HuH-7 (cell line): Measurements from ENCODE around the gene POLR1A.
A peak's percentile ranks its signal among the peaks of the same experiment; 100 is the strongest.

Experiments used
- DNase-seq: peaks from one replicate; pipeline ENCODE4 v3.0.0; 2011; ENCODE audit warnings: low spot score

Gene POLR1A

DNA sequence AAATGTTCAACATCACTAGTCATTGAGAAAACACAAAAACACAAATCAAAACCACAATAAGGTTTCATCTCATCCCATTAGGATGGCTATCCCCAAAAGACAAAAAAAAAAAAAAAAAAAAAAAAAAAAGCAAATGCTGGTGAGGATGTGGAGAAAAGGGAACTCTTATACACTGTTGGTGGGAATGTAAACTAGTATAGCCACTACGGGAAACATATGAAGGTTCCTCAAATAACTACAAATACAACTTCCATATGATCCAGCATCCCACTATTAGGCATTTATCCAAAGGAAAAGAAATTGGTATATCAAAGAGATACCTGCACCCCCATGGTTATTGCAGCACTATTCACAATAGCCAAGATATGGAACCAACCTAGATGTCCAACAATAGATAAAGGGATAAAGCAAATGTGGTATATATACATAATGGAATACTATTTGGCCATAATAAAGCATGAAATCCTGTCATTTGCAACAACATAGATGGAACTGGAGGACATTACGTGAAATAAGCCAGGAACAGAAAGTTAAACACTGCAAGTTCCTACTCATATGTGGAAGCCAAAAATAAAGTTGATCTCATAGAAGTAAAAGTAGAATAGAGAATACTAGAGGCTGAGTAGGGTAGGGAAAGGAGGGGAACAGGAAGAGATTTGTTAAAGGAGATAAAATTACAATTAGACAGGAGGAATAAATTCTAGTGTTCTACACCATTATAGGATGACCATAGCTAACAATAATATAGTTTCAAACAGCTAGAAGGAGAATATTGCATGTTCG is 8.4 kb downstream of the POLR1A start:
- DNase-seq, result no peak

- no peak for DNase-seq
These were observed 11.5 kb downstream of the POLR1A start for GRCh38 chr2:86094229-86094628.

DNA sequence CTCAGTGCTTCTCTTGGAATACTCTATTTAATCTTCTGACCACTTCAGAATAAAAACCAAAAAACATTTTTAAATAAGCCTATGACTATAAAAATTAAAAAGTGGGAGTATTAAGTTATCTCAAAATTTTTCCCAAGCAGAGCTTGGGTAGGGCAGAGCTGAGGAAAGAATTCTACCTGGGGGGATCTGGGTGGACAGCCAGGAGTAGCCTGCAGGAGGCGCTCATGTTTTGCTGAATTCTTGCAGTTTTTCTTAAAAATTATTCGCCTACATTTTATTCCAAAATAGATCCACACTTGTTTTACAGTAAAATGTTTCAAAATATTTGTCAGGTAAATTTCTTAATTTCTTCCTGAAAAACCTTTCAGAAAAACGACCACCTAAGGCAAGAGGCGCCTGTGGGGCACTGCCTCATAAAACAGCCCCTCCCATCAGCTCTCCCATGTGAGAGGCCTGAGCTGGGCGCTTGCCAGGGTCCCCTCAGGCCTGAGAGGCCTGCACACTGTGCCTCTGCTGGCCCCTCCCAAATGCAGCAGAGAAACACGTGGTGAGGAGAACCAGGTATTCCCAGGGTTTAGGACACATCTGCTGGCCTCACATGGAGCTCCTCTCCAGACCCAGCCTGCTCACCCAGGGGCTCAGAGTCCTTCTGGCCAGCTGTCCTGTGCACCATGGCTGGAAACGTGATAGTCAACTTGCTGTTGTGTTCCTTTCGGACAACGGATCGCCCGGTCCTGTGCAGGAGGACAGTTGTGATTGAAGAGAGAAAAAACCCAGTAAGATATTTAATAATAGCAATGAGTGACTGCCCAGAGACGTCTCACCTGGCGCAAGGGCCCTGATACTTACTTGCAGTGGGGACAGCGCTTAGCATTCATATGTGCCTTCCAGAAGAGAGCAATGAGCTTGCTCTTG is 17.5 kb downstream of the POLR1A start:
- peak; percentile 36 for DNase-seq

DNA sequence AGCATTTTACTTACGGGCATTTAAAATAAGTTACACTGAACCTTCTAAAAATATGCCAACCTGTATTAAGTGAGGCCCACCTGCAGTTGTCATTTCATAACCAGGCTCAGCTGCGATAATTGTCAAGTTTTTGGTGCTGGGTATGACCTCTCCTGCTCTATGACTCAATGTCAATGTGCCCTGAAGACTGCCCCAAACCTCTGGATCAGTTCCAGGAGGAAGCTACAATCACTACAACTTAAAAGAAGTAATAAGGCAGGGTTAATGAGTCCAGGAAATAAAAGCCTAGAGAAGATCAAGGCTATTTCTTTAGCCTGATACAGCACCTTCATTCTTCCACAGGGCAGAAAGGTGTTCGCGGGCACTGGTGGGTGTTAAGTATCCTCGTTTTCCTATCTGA is 22.9 kb downstream of the POLR1A start:
- DNase-seq, result no peak

GRCh38 chr2:86081724-86082123 is 24.0 kb downstream of the POLR1A start:
- DNase-seq, result no peak

GRCh38 chr2:86079981-86080911 is 25.4 kb downstream of the POLR1A start:
- peak; percentile 68 for DNase-seq

- DNase-seq, result peak; percentile 25
These were observed 26.7 kb downstream of the POLR1A start for GRCh38 chr2:86078774-86079545.

DNA sequence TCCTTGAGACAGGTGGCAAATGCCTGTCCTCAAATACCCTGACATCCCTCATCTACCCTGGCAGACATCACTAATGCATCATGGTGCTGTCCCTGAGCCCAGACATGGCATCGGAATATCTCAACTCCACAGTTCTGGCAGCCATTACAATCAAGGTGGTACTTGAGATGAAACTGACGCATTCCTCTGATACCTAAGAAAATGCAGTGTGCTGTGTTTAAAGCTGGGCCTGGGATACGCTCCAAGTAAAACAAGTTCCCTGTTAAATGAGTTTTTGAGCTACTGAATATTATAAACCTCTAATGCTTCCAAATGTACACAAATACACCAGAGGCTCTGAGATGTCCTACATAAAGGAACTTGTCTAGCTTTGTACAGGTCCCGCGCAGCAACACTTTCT is 29.8 kb downstream of the POLR1A start:
- no peak for DNase-seq

GRCh38 chr2:86074811-86075210 is 30.9 kb downstream of the POLR1A start:
- no peak for DNase-seq

- DNase-seq, result no peak
These were observed 31.4 kb downstream of the POLR1A start for GRCh38 chr2:86074256-86074655.

DNA sequence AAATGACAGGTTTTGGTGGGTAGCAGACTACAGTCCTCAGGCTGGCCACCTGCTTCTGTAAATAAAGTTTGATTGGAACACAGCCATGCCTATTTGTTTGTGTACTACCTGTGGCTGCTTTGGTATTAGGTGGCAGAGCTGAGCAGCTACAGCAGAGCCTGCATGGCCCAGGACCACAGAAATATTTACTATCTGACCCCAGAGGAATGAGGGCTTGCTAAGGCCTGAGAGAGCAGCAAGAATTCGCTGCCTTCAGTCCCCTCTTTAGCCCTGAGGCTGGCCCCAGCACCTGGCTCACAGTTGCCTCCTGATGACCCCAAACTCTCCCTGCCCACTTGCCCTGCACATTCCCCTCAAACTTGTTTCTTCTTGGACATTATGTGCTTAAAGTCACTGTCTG is 32.5 kb downstream of the POLR1A start:
- no peak for DNase-seq

- DNase-seq, result no peak
These were observed 33.3 kb downstream of the POLR1A start for GRCh38 chr2:86072271-86072858.

- DNase-seq, result no peak
These were observed 34.8 kb downstream of the POLR1A start for GRCh38 chr2:86070868-86071267.

- no peak for DNase-seq
These were observed 35.8 kb downstream of the POLR1A start for GRCh38 chr2:86069783-86070339.

- no peak for DNase-seq
These were observed 36.5 kb downstream of the POLR1A start for GRCh38 chr2:86069091-86069685.

- DNase-seq, result no peak
These were observed 37.0 kb downstream of the POLR1A start for GRCh38 chr2:86068648-86069047.

DNA sequence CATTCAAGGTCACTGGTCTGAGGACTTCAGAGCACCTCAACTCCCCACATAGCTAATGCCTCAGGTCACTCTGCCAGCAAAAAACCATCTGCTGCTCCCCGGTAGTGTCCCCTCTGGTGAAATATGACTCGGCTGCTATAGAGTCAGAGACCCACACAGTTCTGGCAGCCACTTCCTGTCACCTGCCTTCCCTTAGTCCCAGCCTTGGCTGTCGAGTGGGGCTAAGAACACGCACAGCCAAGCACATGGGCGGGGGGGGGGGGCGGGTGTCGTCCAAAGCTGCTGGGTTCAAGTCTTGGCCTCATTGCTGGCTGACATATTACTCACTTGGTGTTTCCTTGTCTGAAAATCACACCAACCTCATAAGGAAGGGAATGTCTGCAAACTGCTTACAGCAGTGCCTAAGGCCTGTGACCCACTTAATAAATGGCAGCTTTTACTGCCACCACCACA is 37.5 kb downstream of the POLR1A start:
- DNase-seq, result no peak

- no peak for DNase-seq
These were observed 38.8 kb downstream of the POLR1A start for GRCh38 chr2:86066915-86067314.

DNA sequence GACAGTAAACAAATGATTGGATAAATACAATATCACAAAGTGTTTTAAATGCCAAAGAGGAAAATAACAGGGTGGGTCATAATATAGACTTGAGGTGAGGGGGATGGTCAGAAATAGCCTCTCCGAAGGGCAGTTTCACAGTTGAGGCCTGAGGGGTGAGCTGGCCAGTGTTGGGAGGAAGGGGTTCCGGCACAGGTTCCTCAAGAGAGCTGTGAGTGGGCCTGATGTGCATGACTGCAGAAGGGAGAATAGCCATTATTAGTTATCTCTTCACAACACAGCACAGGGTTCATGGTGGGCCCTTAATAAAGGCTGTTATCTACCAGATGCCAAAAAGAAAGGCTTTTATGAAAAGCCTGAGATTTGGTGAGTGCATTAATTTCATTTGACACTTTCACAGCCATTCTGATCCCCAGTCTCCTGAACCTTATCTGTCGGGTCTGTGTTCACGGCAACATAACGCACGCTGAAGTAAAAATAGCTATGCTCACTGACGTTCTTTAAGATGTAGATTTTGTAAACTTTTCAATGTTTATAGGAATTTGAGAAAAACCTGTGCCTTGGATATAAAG is 39.6 kb downstream of the POLR1A start:
- no peak for DNase-seq

DNA sequence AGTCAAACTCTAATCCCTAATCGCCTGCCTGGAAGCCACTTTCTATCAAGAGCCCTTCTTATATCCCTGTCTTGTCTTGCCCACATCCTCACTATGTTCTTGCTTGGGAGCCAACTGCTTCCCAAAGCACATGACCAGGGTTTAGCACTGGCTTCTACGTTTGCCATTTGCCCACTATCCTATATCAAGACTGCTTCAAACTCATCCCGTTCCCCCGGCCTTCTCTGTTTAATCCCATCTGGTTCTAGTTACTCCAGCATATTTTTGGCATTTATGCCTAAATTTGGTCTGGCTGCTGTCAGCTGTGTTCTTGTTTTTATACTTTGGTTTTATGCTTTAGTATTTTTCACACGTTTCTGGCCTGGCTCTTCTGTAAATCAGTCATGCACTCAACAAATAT is 40.2 kb downstream of the POLR1A start:
- DNase-seq, result no peak
